GM12872 (cell line): ENCODE data around the gene PLCB2.

Source experiments
- TF ChIP-seq, protein P1 (sequence below): IDR thresholded peaks from 3 replicates; pipeline ENCODE4 v1.5.1; 2011; ENCODE audit warnings: low read depth, mild to moderate bottlenecking, low read length, moderate library complexity; ENCODE audit not compliant: insufficient read depth

PLCB2 gene

GRCh38 chr15:40328751-40329150 is 21.0 kb upstream of the PLCB2 start:
- TF ChIP-seq, protein P1, sequence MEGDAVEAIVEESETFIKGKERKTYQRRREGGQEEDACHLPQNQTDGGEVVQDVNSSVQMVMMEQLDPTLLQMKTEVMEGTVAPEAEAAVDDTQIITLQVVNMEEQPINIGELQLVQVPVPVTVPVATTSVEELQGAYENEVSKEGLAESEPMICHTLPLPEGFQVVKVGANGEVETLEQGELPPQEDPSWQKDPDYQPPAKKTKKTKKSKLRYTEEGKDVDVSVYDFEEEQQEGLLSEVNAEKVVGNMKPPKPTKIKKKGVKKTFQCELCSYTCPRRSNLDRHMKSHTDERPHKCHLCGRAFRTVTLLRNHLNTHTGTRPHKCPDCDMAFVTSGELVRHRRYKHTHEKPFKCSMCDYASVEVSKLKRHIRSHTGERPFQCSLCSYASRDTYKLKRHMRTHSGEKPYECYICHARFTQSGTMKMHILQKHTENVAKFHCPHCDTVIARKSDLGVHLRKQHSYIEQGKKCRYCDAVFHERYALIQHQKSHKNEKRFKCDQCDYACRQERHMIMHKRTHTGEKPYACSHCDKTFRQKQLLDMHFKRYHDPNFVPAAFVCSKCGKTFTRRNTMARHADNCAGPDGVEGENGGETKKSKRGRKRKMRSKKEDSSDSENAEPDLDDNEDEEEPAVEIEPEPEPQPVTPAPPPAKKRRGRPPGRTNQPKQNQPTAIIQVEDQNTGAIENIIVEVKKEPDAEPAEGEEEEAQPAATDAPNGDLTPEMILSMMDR, result no peak

DNA sequence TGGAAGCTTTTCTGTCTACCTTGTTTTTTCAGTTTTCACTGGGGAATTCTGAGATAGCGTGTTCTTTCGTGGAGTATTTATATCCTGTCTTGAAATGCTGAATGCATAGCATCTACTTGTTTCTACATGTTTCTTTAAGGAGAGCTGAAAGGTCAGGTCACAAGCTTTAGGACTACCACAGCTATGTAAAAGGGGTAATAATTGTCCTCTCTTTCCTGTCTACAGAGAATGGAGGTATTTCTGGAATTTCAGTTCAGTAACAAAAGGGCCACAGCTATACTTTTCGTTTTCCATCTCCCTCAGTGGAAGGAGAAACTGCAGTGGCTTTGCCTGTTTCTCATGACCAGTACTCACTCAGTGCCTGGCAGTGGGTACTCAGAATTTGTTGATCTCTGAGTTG is 20.4 kb upstream of the PLCB2 start:
- TF ChIP-seq, protein P1, result no peak

DNA sequence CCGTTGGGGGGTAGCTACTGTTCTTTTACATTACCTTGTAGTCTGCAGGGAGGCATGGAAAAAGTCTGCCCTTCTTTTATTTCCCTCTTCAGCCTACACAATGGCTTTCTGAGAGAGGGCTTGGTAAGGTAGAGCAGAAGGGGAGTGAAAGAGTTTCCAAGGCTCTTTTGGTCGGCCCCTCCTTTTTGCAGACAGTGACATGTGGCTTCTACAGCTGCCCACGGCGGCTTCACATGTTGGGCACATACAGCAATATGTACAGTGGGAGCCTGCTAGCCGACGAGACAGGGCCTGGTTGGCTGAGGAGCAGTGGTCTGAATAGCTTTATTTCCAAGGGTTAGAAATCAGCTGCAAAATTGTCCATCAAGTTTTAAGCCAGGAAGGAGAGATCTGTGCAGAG is 19.7 kb upstream of the PLCB2 start:
- TF ChIP-seq, protein P1, result no peak

DNA sequence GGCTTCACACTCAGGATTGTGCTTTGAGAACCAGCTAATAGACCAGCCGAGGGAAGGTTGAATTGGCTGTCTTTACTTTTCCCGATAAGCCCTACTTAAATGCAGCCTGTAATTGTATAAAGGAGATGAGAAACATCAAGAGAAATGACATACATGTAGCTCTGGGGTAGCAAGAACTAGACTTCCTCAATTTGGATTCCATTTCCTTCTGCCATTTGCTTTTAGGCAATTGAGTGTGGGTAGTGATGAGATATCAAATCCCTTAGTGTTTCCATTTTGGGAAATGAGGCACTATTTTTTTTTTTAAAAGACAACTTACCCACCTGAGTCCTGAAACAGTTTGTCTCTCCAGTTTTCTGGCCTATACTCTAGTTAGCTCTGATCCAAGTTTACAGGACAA is 18.0 kb upstream of the PLCB2 start:
- TF ChIP-seq, protein P1, result no peak

DNA sequence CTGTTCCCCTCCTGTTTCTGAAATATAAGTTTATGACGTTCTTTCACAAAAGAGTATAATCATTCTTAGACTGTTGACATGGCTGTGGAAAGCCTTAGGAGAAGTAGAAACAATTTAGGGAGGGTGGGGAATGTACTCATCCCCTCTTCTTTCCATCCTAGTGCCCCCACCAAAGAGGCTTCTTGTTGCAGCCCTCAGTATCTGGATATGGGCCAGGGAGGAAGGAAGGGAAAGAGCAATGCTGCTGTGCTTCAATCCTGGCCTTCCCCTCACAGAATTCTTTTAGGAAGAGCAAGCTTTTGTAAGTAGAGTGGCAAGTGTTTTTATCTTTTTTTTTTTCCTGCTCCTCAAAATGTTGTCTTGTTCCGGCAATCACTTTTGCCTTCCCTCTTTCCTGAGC is 17.5 kb upstream of the PLCB2 start:
- TF ChIP-seq, protein P1, result no peak

GRCh38 chr15:40323953-40324937 is 16.5 kb upstream of the PLCB2 start:
- TF ChIP-seq, protein P1, result no peak

- TF ChIP-seq, protein P1, result peak; percentile 52
Measured at GRCh38 chr15:40323239-40323952, 15.7 kb upstream of the PLCB2 start, which contains the start of gene INAFM2. Gene INAFM2, plus strand, starts transcription at chr15:40323692. Its CDS starts 364 bp downstream, at chr15:40324056.
